MM.1S (cell line): ENCODE data around the gene IQGAP2.

Experiments
- DNase-seq: peaks from one replicate; pipeline ENCODE4 v3.0.0-alpha.2; 2015
- H2AFZ ChIP-seq: fragments of 300-600 bp; sonication (generic); 2 replicates; pipeline ENCODE4 v1.6.0; 2016; ENCODE audit warnings: antibody characterized with exemption, low read length
- H3F3A ChIP-seq: fragments of 300-600 bp; sonication (generic); 2 replicates; pipeline ENCODE4 v1.6.1; 2016; ENCODE audit warnings: mild to moderate bottlenecking, antibody characterized with exemption, low read length, moderate library complexity, mixed read lengths; ENCODE audit not compliant: insufficient read depth
- H3K27ac ChIP-seq: fragments of 300-600 bp; sonication (generic); 2 replicates; pipeline ENCODE4 v1.5.1; 2016; ENCODE audit warnings: mild to moderate bottlenecking, low read length
- H3K27me3 ChIP-seq: fragments of 300-600 bp; sonication (generic); replicated peaks from 2 replicates; pipeline ENCODE4 v1.6.0; 2016; ENCODE audit warnings: low read length; ENCODE audit not compliant: insufficient read depth
- H3K36me3 ChIP-seq: fragments of 300-600 bp; sonication (generic); replicated peaks from 2 replicates; pipeline ENCODE4 v1.6.1; 2016; ENCODE audit warnings: mild to moderate bottlenecking, low read length, mixed read lengths; ENCODE audit not compliant: insufficient read depth
- H3K4me1 ChIP-seq: fragments of 300-600 bp; sonication (generic); 2 replicates; pipeline ENCODE4 v1.6.1; 2016; ENCODE audit warnings: low read length, mixed read lengths
- H3K4me2 ChIP-seq: fragments of 300-600 bp; sonication (generic); 2 replicates; pipeline ENCODE4 v1.6.0; 2016; ENCODE audit warnings: low read depth, low read length
- H3K4me3 ChIP-seq: fragments of 300-600 bp; sonication (generic); 2 replicates; pipeline ENCODE4 v1.5.1; 2016; ENCODE audit warnings: low read length, mixed read lengths
- H3K79me2 ChIP-seq: fragments of 300-600 bp; sonication (generic); 2 replicates; pipeline ENCODE4 v1.6.1; 2016; ENCODE audit warnings: mixed run types, low read length, mixed read lengths
- H3K9ac ChIP-seq: fragments of 300-600 bp; sonication (generic); 2 replicates; pipeline ENCODE4 v1.6.1; 2016; ENCODE audit warnings: low read length, mixed read lengths
- H3K9me2 ChIP-seq: fragments of 300-600 bp; sonication (generic); replicated peaks from 2 replicates; pipeline ENCODE4 v1.6.1; 2016; ENCODE audit warnings: mild to moderate bottlenecking, low read length, mixed read lengths; ENCODE audit not compliant: insufficient read depth
- H3K9me3 ChIP-seq: fragments of 300-600 bp; sonication (generic); replicated peaks from 2 replicates; pipeline ENCODE4 v1.6.1; 2016; ENCODE audit warnings: mild to moderate bottlenecking, low read length, mixed read lengths; ENCODE audit not compliant: insufficient read depth
- H4K20me1 ChIP-seq: fragments of 300-600 bp; sonication (generic); 2 replicates; pipeline ENCODE4 v1.6.1; 2016; ENCODE audit warnings: mild to moderate bottlenecking, low read length, moderate library complexity, mixed read lengths; ENCODE audit not compliant: insufficient read depth
- EZH2 ChIP-seq: fragments of 300-600 bp; sonication (generic); optimal IDR thresholded peaks from 2 replicates; pipeline ENCODE3; 2017; ENCODE audit warnings: low read depth, mild to moderate bottlenecking, antibody characterized with exemption, low read length, mixed read lengths
- EZH2phosphoT487 ChIP-seq: fragments of 300-600 bp; sonication (generic); IDR thresholded peaks from 2 replicates; pipeline ENCODE4 v1.6.1; 2018; ENCODE audit warnings: antibody characterized with exemption, low read length
- TF ChIP-seq, protein P1 (sequence below): fragments of 300-600 bp; sonication (generic); IDR thresholded peaks from 2 replicates; pipeline ENCODE4 v1.5.1; 2016; ENCODE audit warnings: antibody characterized with exemption, low read length, mixed read lengths

The IQGAP2 gene

DNA sequence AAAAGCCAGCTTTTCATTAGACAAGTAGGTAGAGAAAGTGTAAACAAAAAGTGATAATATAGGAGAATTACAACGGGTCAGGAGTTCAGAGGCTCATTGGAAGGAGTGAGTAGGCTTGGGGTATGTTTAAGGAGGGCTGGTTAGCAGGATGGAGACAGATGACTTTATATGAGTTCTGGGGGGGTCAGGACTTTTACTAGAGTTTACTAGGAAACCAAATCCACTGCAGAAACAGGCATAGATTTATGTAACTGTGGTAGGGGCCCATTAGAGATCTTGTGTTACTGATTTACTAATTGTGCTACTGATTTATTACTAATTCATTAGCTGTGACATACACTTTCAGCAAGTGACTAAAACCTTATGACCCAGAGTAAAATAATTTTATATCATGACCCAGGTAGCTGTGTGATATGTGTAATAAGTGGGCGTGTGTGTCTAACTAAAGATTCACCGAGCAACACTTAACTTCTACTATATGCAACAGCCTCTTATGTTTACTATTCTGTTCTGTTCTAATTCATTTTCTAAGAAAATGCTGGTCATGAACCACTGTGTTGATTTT is 73.5 kb downstream of the IQGAP2 start:
- no peaks in the 10 kb centered on the region for H3K27me3 ChIP-seq
- no peak overlapping the region for H3K9ac ChIP-seq
- no peak overlapping the region for H3K4me2 ChIP-seq
- no peak overlapping the region for H3K4me3 ChIP-seq
- no peak overlapping the region for H2AFZ ChIP-seq
- no peak for DNase-seq
- no peaks in the 10 kb centered on the region for H3F3A ChIP-seq
- peaks cover 3% of the 10 kb centered on the region; the same call in 1 of the 2 replicates for H4K20me1 ChIP-seq
- peaks cover 84% of the 10 kb centered on the region for H3K79me2 ChIP-seq
- no peaks in the 10 kb centered on the region for H3K9me2 ChIP-seq
- H3K9me3 ChIP-seq, result no peaks in the 10 kb centered on the region
- H3K4me1 ChIP-seq, result no peaks in the 10 kb centered on the region
- TF ChIP-seq, protein P1, sequence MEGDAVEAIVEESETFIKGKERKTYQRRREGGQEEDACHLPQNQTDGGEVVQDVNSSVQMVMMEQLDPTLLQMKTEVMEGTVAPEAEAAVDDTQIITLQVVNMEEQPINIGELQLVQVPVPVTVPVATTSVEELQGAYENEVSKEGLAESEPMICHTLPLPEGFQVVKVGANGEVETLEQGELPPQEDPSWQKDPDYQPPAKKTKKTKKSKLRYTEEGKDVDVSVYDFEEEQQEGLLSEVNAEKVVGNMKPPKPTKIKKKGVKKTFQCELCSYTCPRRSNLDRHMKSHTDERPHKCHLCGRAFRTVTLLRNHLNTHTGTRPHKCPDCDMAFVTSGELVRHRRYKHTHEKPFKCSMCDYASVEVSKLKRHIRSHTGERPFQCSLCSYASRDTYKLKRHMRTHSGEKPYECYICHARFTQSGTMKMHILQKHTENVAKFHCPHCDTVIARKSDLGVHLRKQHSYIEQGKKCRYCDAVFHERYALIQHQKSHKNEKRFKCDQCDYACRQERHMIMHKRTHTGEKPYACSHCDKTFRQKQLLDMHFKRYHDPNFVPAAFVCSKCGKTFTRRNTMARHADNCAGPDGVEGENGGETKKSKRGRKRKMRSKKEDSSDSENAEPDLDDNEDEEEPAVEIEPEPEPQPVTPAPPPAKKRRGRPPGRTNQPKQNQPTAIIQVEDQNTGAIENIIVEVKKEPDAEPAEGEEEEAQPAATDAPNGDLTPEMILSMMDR, result no peak
- TF ChIP-seq EZH2 (no peak), EZH2phosphoT487 (no peak)
- no peaks in the 10 kb centered on the region for H3K36me3 ChIP-seq
- no peak overlapping the region for H3K27ac ChIP-seq

DNA sequence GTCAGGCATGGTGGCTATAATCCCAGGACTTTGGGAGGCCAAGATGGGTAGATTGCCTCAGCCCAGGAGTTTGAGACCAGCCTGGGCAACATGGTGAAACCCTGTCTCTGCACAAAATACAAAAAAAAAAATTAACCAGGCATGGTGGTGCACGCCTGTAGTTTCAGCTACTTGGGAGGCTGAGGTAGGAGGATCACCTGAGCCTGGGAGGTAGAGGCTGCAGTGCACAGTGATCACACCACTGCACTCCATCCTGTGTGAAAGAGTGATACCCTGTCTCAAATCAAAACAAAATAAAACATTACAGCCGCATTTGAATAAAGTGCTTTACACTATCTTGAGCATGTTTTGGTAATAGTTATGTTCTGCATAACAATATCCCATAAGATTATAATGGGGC is 74.0 kb downstream of the IQGAP2 start:
- Histone ChIP-seq H3K4me1 (no peaks in the 10 kb centered on the region), H3K79me2 (peaks cover 83% of the 10 kb centered on the region), H3K27ac (no peak overlapping the region), H3K4me3 (no peak overlapping the region), H3K4me2 (no peak overlapping the region), H3K9me2 (no peaks in the 10 kb centered on the region), H3K9me3 (no peaks in the 10 kb centered on the region), H3F3A (no peaks in the 10 kb centered on the region), H2AFZ (no peak overlapping the region), H4K20me1 (peaks cover 3% of the 10 kb centered on the region; the same call in 1 of the 2 replicates), H3K9ac (no peak overlapping the region), H3K27me3 (no peaks in the 10 kb centered on the region), H3K36me3 (no peaks in the 10 kb centered on the region)
- TF ChIP-seq EZH2, result no peak
- TF ChIP-seq EZH2phosphoT487, result no peak
- TF ChIP-seq, protein P1, result no peak
- DNase-seq, result no peak

DNA sequence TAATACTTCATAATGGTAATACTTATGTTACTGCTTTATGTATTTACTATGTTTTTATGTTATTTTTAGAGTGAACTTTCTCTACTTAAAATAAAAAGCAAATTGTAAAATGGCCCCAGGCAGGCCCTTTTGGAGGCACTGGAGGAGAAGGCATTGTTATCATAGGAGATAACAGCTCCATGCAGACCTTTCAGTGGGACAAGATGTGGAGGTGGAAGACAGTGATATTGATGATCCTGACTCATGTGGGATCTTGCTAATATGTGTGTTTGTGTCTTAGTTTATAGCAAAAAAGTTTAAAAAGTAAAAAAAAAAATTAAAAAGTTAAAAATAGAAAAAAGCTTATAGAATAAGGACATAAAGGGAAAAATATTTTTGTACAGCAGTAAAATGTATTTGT is 74.5 kb downstream of the IQGAP2 start:
- H3K79me2 ChIP-seq, result peaks cover 82% of the 10 kb centered on the region
- no peak overlapping the region for H3K27ac ChIP-seq
- H3K27me3 ChIP-seq, result no peaks in the 10 kb centered on the region
- TF ChIP-seq EZH2phosphoT487 (no peak), EZH2 (no peak)
- TF ChIP-seq, protein P1, result no peak
- H3K4me2 ChIP-seq, result no peak overlapping the region
- H3K9ac ChIP-seq, result no peak overlapping the region
- H4K20me1 ChIP-seq, result peaks cover 3% of the 10 kb centered on the region; the same call in 1 of the 2 replicates
- H3K36me3 ChIP-seq, result no peaks in the 10 kb centered on the region
- no peaks in the 10 kb centered on the region for H3K9me2 ChIP-seq
- no peak for DNase-seq
- no peak overlapping the region for H2AFZ ChIP-seq
- no peaks in the 10 kb centered on the region for H3F3A ChIP-seq
- H3K4me3 ChIP-seq, result no peak overlapping the region
- no peaks in the 10 kb centered on the region for H3K4me1 ChIP-seq
- H3K9me3 ChIP-seq, result no peaks in the 10 kb centered on the region
